Osteoblast (primary cell): ENCODE results near the gene VIPR2. TPM values are rescaled to one million over a fixed set of nuclear protein-coding genes. Genes with fewer than 3 reads are reported as not detected.
A peak's percentile ranks its signal among the peaks of the same experiment; 100 is the strongest.
"Not testable (repeated sequence)": the region's sequence is repeated elsewhere in the genome, so short reads cannot be mapped to it uniquely, and the experiment has no call there.

Source experiments
- DNase-seq: peaks from one replicate; pipeline ENCODE4 v3.0.0; 2011; ENCODE audit warnings: low spot score, mixed read lengths; ENCODE audit not compliant: insufficient read length; ENCODE audit errors: missing footprints
- H2AFZ ChIP-seq: 2 replicates; pipeline ENCODE4 v1.6.0; 2011; ENCODE audit warnings: mild to moderate bottlenecking, low read length
- H3K27ac ChIP-seq: 2 replicates; pipeline ENCODE4 v1.5.1; 2011; ENCODE audit warnings: mild to moderate bottlenecking, low read depth, low read length, moderate library complexity
- H3K27me3 ChIP-seq: 2 replicates; pipeline ENCODE4 v1.6.0; 2012; ENCODE audit warnings: mild to moderate bottlenecking, control low read depth, inconsistent platforms, low read length, moderate library complexity; ENCODE audit not compliant: insufficient read depth
- H3K36me3 ChIP-seq: 2 replicates; pipeline ENCODE4 v1.5.1; 2011; ENCODE audit warnings: mild to moderate bottlenecking, low read length, control low read depth, moderate library complexity; ENCODE audit not compliant: insufficient read depth
- H3K4me1 ChIP-seq: 2 replicates; pipeline ENCODE4 v1.5.1; 2011; ENCODE audit warnings: mild to moderate bottlenecking, low read length, control low read depth, moderate library complexity; ENCODE audit not compliant: insufficient read depth
- H3K4me2 ChIP-seq: 2 replicates; pipeline ENCODE4 v1.6.0; 2011; ENCODE audit warnings: mild to moderate bottlenecking, low read length; ENCODE audit not compliant: insufficient read depth
- H3K4me3 ChIP-seq: fragments of 200-600 bp; sonication (generic); 3 replicates; pipeline ENCODE4 v1.5.1; 2012; ENCODE audit warnings: mild to moderate bottlenecking, low read length, inconsistent platforms; ENCODE audit not compliant: insufficient read depth
- H3K79me2 ChIP-seq: 2 replicates; pipeline ENCODE4 v1.6.0; 2012; ENCODE audit warnings: mild to moderate bottlenecking, low read length, control low read depth, inconsistent platforms; ENCODE audit not compliant: insufficient read depth
- H3K9me3 ChIP-seq: 2 replicates; pipeline ENCODE4 v1.5.1; 2011; ENCODE audit warnings: low read depth, low read length, control low read depth
- H4K20me1 ChIP-seq: 2 replicates; pipeline ENCODE4 v1.6.0; 2012; ENCODE audit warnings: mild to moderate bottlenecking, low read length, control low read depth; ENCODE audit not compliant: insufficient read depth
- total RNA-seq: library from RNA; depleted of rRNA; stranded (reverse); fragments of >200 nt; gene quantifications from 2 replicates; pipeline ENCODE4 v1.2.3, GENCODE V29; 2012
- TF ChIP-seq, protein P1 (sequence below): IDR thresholded peaks from 2 replicates; pipeline ENCODE4 v1.5.1; 2011; ENCODE audit warnings: mild to moderate bottlenecking, low read depth, low read length, moderate library complexity; ENCODE audit errors: extremely low read depth

The VIPR2 gene
- total RNA-seq, 1 donor, result not detected

- Histone ChIP-seq H3K9me3 (no peaks in the 10 kb centered on the region), H3K36me3 (no peaks in the 10 kb centered on the region)
These were observed 58.3 kb downstream of the VIPR2 start for GRCh38 chr7:159086301-159086925.

DNA sequence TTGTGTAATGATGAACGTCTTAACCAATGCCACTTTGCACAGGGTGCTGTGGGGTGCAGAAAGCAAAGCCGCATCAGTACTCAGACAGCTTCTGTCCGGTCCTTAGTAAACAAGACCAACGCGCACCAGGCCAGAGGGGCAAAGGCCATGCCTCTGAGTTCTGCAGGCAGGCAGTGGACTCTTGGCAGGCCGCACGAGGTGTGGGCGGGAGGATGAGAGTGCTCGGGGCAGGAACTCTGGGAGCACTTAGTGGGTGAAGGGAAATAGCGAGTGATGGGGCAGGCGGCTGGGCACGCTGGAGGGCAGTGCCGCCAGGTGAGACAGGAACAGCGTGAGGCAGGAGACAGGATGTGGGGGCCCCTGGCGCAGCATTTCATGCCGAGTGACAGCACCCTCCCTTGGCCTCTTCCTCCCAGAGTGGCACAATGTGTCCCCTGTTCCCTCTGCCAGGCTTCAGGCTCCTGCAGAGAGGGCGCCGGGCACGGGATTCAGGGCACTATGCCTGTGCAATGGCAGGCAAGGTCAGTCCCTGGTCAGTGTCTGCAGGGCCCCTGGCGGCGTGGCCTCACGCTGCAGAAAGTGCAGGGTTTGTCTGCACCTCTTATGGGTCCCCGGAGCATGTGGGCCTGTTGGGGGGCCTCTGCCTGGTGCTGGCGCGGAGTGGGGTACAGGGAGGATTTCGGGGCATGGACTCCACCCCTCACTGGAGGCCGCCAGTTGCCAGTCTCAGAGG is 60.4 kb downstream of the VIPR2 start:
- Histone ChIP-seq H4K20me1 (no peaks in the 10 kb centered on the region), H3K9me3 (no peaks in the 10 kb centered on the region), H3K27me3 (no peaks in the 10 kb centered on the region), H2AFZ (no peak overlapping the region), H3K4me1 (no peaks in the 10 kb centered on the region), H3K36me3 (no peaks in the 10 kb centered on the region), H3K79me2 (no peaks in the 10 kb centered on the region), H3K4me2 (no peak overlapping the region), H3K27ac (no peak overlapping the region), H3K4me3 (no peak overlapping the region)
- TF ChIP-seq, protein P1, sequence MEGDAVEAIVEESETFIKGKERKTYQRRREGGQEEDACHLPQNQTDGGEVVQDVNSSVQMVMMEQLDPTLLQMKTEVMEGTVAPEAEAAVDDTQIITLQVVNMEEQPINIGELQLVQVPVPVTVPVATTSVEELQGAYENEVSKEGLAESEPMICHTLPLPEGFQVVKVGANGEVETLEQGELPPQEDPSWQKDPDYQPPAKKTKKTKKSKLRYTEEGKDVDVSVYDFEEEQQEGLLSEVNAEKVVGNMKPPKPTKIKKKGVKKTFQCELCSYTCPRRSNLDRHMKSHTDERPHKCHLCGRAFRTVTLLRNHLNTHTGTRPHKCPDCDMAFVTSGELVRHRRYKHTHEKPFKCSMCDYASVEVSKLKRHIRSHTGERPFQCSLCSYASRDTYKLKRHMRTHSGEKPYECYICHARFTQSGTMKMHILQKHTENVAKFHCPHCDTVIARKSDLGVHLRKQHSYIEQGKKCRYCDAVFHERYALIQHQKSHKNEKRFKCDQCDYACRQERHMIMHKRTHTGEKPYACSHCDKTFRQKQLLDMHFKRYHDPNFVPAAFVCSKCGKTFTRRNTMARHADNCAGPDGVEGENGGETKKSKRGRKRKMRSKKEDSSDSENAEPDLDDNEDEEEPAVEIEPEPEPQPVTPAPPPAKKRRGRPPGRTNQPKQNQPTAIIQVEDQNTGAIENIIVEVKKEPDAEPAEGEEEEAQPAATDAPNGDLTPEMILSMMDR, result no peak
- peak; percentile 57 for DNase-seq

More at GRCh38 chr7:159086301-159086925, 58.3 kb downstream of the VIPR2 start:
- no peak overlapping the region for H3K4me3 ChIP-seq
- no peak overlapping the region for H3K27ac ChIP-seq
- H3K4me1 ChIP-seq, result no peaks in the 10 kb centered on the region
- no peak overlapping the region for H3K4me2 ChIP-seq
- H2AFZ ChIP-seq, result no peak overlapping the region
- H3K79me2 ChIP-seq, result no peaks in the 10 kb centered on the region
- DNase-seq, result peak; percentile 51
- H3K27me3 ChIP-seq, result no peaks in the 10 kb centered on the region
- no peaks in the 10 kb centered on the region for H4K20me1 ChIP-seq
- TF ChIP-seq, protein P1, result no peak

GRCh38 chr7:159083698-159084068 is 61.0 kb downstream of the VIPR2 start:
- no peak overlapping the region for H3K4me2 ChIP-seq
- H3K9me3 ChIP-seq, result no peaks in the 10 kb centered on the region
- no peaks in the 10 kb centered on the region for H3K79me2 ChIP-seq
- TF ChIP-seq, protein P1, result no peak
- H3K4me1 ChIP-seq, result no peaks in the 10 kb centered on the region
- H2AFZ ChIP-seq, result no peak overlapping the region
- H3K4me3 ChIP-seq, result no peak overlapping the region
- H4K20me1 ChIP-seq, result no peaks in the 10 kb centered on the region
- no peaks in the 10 kb centered on the region for H3K36me3 ChIP-seq
- no peaks in the 10 kb centered on the region for H3K27me3 ChIP-seq
- no peak overlapping the region for H3K27ac ChIP-seq
- peak; percentile 43 for DNase-seq

- Histone ChIP-seq H3K36me3 (no peaks in the 10 kb centered on the region), H3K9me3 (no peaks in the 10 kb centered on the region), H3K27me3 (no peaks in the 10 kb centered on the region), H3K4me1 (no peaks in the 10 kb centered on the region), H3K27ac (no peak overlapping the region), H3K79me2 (no peaks in the 10 kb centered on the region), H3K4me3 (no peak overlapping the region), H2AFZ (no peak overlapping the region), H3K4me2 (no peak overlapping the region), H4K20me1 (no peaks in the 10 kb centered on the region)
- DNase-seq, result no peak
- TF ChIP-seq, protein P1, result no peak
These were observed 61.5 kb downstream of the VIPR2 start for GRCh38 chr7:159083001-159083697.

DNA sequence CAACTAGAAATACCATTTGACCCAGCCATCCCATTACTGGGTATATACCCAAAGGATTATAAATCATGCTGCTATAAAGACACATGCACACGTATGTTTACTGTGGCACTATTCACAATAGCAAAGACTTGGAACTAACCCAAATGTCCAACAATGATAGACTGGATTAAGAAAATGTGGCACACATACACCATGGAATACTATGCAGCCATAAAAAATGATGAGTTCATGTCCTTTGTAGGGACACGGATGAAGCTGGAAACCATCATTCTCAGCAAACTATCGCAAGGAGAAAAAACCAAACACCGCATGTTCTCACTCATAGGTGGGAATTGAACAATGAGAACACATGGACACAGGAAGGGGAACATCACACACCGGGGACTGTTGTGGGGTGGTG is 62.6 kb downstream of the VIPR2 start:
- H3K4me1 ChIP-seq, H3K9me3 ChIP-seq, H3K27ac ChIP-seq, H3K4me2 ChIP-seq, H3K36me3 ChIP-seq, H3K79me2 ChIP-seq, DNase-seq, H4K20me1 ChIP-seq, H2AFZ ChIP-seq, H3K4me3 ChIP-seq, H3K27me3 ChIP-seq: not testable (repeated sequence)
